ENCODE data around the gene PMF1.
"Not testable (repeated sequence)": the region's sequence is repeated elsewhere in the genome, so short reads cannot be mapped to it uniquely, and the experiment has no call there.

PMF1 gene, protein sequence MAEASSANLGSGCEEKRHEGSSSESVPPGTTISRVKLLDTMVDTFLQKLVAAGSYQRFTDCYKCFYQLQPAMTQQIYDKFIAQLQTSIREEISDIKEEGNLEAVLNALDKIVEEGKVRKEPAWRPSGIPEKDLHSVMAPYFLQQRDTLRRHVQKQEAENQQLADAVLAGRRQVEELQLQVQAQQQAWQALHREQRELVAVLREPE

DNA sequence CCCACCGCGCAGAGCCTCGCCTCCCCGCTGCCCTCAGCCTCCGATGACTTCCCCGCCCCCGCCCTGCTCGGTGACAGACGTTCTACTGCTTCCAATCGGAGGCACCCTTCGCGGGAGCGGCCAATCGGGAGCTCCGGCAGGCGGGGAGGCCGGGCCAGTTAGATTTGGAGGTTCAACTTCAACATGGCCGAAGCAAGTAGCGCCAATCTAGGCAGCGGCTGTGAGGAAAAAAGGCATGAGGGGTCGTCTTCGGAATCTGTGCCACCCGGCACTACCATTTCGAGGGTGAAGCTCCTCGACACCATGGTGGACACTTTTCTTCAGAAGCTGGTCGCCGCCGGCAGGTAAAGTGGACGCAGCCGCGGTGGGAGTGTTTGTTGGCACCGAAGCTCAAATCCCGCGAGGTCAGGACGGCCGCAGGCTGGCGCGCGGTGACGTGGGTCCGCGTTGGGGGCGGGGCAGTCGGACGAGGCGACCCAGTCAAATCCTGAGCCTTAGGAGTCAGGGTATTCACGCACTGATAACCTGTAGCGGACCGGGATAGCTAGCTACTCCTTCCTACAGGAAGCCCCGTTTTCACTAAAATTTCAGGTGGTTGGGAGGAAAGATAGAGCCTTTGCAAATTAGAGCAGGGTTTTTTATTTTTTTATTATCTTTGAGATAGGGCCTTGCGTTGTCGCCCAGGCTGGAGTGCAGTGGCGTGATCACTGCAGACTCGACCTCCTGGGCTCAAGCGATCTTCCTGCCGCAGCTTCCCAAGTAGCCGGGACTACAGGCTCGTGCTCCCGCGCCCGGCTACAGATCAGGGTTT lies at the start of gene PMF1:
TSS of gene PMF1 (plus strand) at position 175 of the 811 bp plus-strand sequence. CDS start at position 184, 9 bp downstream.
- DNase-seq (ENCODE audit: low read depth) = peak; percentile 86

DNA sequence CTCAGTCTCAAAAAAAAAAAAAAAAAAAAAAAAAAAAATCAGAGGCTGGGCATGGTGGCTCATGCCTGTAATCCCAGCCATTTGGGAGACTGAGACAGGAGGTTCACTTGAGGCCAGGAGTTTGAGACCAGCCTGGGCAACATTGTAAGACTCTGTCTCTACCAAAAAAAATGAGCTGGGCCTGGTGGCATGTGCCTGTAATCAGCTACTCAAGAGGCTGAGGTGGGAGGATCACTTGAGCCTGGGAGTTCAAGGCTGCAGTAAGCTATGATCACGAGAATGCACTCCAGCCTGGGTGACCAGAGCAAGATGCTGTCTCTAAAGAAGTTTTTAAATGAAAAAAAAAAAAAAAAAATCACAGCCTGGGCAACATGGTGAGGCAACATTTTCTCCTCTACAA lies 49.1 kb upstream of the PMF1 start:
- DNase-seq (ENCODE audit: low read depth) = no peak

DNA sequence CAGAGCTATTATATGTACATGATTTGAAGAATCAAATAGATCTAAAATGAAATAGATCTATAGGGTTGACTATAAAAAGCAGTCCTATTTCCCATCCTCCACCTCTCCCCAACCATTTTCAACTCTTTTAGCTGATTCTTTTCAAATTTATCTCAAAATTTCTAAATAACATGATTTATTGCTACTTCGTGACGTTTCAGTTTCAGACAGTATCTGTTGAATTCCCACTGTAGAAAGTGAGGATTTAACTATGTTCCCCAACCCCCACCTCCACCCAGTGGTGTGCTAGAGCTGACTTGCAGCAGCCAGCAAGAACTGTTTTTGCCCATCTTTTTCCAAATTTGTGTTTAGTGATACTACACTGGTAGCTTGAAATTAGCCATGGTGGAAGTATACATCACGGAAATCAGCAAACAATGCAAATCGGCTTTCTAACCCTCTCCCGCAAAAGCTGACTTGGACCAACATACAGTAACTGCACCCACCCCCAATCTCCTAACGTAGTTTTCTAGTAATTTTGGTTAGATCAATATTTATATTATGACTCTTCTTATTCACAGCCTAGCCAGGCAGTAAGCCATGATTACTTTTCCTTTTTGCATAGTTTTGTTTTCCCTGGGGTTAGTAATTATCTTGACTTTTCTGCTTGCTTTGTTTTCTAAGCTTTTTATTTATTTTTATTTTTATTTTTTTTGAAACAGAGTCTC lies 48.5 kb upstream of the PMF1 start:
- no peak for DNase-seq (ENCODE audit: low read depth)

DNA sequence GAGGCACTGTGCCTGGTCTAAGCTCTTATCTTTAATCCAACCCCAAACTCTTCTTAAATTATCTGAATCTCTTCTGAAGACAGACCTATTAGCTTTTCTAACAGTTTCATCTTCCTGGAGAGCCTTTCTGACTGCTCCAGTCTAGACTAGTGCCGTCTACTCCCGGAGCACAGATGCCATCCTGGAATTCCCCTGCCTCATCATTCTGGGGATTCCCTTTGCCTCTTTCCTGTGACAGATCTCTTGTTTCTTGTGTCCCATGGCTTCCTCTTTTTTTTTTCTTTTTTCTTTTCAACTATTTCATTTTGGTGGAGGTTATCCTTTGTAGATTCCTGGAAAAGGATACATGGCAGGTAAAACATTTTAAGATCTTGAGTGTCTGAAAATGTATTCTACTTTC lies 47.7 kb upstream of the PMF1 start:
- DNase-seq (ENCODE audit: low read depth) = no peak

DNA sequence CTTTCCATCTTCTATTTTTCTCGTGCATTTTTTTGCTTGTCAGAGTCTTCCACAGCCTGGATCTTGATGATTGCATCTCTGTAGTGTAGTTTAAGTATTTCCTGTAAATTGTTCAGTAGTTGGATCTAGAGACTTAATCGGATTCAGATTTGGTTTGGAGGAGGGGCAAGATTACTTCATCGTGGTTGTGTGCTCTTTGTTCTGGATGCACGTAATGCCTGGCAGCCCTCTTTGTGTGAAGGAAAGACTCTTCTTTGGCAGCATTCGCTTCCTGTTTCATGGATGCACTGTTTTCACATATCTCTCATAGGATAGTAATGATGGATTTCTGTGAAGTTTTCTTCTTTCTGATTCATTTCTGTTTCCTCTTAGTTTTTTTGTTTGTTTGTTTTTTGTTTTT lies 45.3 kb upstream of the PMF1 start:
- DNase-seq (ENCODE audit: low read depth) = no peak

DNA sequence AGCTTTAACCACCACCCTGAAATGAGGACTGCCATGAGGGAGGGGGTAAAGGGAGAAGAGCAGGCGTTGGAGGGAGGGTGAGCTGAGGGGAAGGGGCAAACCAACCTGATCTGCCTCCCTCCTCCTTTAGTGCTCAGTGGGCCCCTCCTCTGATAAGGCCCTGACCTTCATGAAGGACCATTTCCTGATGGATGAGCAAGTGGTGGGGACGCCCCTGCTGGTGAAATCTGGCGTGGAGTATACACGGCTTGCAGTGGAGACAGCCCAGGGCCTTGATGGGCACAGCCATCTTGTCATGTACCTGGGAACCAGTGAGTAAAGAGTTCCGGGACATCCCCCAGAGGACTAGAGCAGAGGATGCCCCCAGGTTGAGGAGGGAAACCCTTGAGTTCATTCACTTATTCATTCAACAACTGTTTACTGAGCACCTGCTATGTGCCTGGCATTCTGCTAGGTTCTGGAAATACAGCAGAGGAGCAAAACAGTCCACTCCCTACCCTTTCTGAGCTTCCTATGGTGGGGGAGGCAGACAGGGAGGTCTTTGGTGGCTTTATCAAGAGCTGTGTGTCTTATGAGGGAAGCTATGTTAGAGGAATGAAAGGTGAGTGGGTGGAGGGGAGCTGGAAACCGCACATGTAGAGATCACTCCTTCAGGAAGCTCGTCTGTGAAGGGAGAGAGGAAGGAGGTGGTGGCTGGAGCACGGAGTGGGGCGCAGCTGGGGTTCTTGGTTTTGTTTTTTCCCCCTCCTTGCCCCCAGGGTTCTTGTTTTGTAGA lies 39.9 kb upstream of the PMF1 start:
- DNase-seq (ENCODE audit: low read depth) = no peak

DNA sequence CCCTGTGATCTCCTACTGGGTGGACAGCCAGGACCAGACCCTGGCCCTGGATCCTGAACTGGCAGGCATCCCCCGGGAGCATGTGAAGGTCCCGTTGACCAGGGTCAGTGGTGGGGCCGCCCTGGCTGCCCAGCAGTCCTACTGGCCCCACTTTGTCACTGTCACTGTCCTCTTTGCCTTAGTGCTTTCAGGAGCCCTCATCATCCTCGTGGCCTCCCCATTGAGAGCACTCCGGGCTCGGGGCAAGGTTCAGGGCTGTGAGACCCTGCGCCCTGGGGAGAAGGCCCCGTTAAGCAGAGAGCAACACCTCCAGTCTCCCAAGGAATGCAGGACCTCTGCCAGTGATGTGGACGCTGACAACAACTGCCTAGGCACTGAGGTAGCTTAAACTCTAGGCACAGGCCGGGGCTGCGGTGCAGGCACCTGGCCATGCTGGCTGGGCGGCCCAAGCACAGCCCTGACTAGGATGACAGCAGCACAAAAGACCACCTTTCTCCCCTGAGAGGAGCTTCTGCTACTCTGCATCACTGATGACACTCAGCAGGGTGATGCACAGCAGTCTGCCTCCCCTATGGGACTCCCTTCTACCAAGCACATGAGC lies 36.1 kb upstream of the PMF1 start:
- no peak for DNase-seq (ENCODE audit: low read depth)

DNA sequence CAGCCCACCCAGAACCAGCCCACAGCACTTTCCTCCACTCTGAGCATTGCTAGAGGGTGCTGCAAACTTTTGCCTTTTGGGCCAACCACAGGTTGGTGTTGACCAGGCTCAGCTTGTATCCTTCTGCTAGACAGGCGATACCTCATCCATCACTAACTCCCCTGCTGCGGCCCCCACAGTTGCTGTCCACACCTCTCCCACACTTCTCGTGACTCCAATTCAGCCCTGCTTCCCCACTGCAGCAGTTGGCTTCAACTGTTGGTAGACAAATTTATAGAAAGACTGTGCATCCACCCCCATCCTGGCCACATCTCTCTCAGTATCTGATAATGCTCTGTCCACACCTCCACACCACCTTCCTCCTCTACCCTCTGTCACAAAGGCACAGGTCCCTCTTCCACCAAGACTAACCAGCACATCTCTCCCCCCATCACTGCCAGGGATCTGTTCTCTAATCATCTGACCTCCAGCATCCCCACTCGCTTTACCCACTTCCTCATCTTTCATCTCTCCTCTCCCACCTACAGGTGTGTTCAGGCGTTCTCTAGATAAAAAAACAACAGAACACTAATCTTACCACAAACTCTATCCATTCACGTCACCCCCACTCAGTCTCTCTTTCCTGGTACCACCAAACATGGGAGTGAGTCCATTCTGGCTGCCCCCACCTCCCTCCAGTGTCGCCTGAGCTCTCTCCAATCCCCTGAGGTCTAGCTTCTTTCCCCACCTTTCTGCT lies 34.7 kb upstream of the PMF1 start:
- no peak for DNase-seq (ENCODE audit: low read depth)

DNA sequence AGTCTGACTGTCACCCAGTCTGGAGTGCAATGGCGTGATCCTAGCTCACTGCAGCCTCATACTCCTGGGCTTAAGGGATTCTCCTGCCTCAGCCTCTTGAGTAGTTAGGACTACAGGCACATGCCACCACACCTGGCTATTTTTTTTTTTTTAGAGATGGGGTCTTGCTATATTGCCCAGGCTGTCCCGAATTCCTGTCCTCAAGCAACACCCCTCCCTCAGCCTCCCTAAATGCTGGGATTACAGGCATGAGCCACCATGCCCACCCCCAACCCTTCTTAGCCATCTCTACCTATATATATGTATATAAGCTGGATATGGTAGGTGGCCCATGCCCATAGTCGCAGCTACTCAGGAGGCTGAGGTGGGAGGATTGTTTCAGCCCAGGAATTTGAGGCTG lies 32.3 kb upstream of the PMF1 start:
- DNase-seq (ENCODE audit: low read depth) = no peak

DNA sequence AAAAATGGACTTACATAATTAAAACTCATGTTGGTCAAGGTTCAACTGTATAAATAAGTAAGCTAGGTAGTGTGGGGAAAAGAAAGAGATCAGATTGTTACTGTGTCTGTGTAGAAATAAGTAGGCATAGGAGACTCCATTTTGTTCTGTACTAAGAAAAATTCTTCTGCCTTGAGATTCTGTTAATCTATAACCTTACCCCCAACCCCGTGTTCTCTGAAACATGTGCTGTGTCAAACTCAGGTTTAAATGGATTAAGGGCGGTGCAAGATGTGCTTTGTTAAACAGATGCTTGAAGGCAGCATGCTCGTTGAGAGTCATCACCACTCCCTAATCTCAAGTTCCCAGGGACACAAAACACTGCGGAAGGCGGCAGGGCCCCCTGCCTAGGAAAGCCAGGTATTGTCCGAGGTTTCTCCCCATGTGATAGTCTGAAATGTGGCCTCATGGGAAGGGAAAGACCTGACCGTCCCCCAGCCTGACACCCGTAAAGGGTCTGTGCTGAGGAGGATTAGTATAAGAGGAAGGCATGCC lies 31.3 kb upstream of the PMF1 start:
- DNase-seq (ENCODE audit: low read depth) = not testable (repeated sequence)

DNA sequence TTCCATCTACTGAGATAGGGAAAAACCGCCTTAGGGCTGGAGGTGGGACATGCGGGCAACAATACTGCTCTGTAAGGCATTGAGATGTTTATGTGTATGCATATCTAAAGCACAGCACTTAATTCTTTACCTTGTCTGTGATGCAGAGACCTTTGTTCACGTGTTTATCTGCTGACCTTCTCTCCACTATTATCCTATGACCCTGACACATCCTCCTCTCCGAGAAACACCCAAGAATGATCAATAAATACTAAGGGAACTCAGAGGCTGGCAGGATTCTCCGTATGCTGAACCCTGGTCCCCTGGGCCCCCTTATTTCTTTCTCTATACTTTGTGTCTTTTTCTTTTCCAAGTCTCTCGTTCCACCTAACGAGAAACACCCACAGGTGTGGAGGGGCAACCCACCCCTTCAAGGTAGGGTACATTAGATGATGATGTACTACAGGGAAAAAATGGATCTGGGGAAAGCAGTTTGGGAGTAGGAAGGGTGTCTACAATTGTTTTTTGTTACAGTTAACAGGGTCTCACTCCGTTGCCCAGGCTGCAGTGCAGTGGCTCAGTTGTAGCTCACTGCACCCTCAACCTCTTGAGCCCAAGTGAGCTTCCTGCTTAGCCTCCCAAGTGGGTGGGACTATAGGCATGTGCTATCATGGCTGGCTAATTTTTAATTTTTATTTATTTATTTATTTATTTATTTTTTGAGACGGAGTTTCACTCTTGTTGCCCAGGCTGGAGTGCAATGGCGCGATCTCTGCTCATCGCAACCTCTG lies 30.6 kb upstream of the PMF1 start:
- not testable (repeated sequence) for DNase-seq (ENCODE audit: low read depth)

DNA sequence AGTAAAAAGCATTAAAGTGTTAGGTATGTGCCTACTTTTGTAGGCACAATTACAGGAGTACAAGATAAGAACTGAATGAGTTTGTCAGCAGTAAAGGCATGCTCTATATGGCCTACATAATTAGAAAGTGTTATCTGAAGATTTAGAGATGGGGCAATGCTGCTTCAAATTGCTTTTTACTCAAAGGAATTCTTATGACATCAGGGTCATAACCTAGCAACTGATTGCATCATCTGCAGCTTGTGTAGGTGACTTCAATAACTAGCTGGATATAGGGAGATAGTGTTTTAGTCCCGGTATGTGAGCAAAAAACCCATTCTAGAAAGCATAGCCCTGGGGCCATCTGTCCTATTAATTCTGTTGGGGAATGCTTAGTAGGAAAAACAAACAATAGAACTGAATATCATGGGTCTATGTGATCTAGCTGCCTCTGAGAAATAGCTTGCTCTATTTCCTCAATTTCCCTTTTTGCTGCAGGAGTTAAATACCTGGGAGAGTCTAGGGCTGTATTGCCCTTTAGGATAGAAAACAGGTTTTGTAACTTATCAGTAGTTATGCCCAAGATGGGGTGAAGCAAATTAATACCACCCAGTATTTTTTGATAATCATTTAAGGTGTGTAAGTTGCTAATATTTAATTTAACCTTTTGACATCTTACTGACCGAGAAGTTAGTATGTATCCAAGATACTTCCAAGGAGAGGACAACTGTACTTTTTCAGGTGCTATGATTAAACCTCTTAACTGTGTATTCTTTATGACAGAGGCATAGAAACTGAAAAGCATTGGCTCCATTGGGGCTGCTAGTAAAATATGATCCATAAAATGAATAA lies 26.2 kb upstream of the PMF1 start:
- not testable (repeated sequence) for DNase-seq (ENCODE audit: low read depth)

DNA sequence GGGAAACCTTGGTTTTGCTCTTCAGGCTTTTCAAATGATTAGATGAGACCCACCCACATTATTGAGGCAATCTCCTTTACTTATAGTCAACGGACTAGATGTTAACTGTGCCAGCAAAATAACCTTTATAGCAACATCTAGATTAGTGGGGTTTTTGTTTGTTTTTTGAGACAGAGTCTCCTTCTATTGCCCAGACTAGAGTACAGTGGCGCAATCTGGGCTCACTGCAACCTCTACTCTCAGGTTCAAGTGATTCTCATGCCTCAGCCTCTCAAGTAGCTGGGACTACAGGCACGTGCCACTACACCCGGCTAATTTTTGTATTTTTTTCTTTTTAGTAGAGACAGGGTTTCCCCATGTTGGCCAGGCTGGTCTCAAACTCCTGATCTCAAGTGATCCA lies 22.5 kb upstream of the PMF1 start:
- DNase-seq (ENCODE audit: low read depth) = not testable (repeated sequence)

DNA sequence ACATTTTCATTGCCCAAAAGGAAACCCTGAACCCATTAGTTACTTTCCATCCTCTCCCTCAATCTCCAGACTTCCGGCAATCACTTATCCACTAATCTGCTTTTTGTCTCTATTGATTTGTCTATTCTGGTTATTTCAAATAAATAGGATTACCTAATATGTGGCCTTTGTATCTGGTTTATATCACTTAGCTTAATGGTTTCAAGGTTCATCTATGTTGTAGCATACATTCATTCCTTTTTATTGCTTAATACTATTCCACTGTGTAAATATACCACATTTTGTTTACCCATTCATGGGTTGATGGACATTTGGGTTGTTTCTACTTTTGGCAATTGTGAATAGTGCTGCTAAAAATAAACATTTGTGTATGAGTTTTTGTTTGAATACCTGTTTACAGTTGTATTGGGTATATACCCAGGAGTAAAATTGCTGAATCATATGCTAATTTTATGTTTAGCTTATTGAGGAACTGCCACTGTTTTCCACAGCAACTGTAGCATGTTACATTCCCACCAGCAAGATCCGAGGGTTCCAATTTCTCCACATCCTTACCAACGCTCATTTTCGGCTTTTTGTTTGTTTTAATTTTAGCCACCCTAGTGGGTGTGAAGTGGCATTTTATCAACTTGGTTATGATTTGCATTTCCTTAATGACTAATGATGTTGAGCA lies 21.4 kb upstream of the PMF1 start:
- no peak for DNase-seq (ENCODE audit: low read depth)

DNA sequence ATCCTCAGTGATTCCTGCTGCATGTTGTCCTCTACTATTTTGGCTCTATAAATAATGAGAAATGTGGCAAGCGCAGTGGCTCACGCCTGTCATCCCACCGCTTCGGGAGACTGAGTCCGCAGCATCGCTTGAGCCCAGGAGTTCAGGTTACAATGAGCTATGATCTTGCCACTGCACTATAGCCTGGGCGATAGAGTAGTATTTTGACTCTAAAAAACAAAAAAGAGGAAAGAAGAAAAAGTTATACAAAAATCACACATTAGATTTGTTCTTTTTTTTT lies 19.7 kb upstream of the PMF1 start:
- no peak for DNase-seq (ENCODE audit: low read depth)

DNA sequence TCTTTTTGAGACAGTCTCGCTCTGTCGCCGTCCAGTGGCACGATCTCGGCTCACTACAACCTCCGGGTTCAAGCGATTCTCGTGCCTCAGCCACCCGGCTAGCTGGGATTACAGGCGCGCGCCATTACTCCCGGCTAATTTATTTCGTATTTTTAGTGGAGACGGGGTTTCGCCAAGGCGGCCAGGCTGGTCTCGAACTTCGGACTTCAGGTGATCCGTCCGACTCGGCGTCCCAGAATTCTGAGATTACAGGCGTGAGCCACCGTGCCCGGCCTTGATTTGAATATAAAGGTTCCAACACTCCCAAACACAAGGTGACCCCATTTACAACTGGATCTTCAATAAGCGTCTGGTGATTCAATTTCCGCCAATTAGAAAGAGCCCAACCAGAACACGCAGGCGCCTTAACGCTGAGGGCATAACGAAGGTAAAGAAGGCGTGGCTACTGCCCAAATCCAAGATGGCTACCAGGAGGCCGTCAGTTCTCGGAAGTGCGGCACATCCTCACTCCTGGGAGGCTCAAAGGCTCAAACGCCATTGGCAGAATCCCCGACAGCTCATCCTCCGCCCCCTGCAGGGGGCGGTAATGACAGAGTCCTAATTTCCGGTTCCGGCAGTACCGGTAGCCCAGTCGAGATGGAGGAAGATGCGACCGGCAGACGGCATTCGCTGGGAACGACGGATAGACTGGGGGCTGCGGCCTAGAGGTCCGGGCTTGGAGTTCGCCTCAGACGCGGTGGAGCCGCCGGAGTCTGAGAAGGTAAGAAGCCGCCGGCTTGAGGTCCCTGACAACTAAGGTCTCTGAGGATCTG lies 19.1 kb upstream of the PMF1 start, which contains the start of gene SLC25A44:
TSS of gene SLC25A44 (plus strand) at position 617 of the 812 bp plus-strand sequence. CDS start 5,744 bp downstream, outside the sequence.
- DNase-seq (ENCODE audit: low read depth) = peak; percentile 96

DNA sequence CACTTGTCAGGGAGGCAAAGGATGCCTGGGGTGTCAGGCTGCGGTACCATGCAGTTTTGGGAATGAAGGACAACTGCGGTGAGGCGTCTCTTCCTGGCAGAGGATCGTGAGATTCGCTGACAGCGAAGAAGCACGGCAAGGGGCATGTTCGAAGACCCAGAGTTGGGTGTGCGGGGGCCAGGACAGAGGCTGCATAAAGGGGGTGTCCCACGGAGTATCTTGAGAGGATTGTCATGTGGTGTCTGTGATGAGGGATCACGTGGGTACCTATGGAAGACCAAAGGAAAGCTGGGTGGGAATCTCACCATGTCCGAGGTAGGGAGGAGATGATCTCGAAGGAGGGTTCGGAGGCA lies 18.5 kb upstream of the PMF1 start:
- no peak for DNase-seq (ENCODE audit: low read depth)

DNA sequence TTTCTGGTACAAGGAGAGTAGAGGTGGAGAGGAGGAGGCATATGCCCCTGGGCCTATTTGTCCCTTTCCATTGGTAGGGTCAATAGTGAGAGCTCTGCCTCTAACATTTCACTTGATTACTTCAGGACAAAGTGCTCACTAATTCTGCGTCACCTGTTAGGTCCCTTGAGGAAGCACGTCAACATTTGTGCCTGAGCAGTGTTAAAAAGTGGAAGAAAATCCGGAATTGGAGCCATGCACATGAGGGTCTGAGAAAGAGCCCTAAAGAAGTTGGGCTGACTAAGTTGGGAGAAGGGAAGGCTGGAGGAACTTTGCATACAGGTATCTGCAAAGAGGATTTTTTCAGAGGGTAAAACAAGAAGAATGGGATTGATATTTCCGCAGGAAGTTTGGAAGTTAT lies 17.0 kb upstream of the PMF1 start:
- no peak for DNase-seq (ENCODE audit: low read depth)
